ENCODE data around the gene OR10A6. TPM values are rescaled to one million over a fixed set of nuclear protein-coding genes. Genes with fewer than 3 reads are reported as not detected.

OR10A6 gene
- total RNA-seq, 1 experiment from 2014 or later = not detected

DNA sequence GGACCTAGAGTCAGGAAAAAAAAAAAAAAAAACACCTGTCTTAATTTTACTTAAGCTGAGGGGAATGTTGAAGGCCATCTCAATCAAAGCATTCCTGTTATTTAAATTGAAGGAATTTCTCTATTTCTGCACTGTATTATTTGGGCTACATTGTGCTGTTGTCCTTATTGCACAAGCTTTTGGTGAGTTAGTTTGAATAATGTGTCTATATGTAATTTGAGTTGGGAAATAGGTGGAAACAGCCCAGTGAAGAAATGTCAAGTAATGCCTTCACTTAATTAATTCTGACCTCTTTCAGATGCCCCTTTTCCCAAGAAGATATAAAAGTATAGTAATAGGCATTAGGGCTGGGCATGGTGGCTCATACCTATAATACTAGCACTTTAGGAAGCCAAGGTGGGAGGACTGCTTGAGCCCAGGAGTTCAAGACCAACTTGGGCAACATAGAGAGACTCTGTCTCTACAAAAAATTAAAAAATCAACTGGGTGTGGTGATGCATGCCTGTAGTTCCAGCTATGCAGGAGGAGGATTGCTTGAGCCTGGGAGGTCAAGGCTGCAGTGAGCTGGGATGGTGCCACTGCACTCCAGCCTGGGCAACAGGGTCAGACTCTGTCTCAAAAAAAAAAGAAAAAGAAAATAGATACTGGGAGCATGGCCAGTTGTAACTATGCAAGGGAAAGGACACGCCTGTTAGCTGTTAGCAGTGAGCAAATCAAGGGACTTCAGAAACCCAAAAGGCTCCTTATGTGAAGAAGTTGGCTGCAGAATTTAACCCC lies 34.9 kb downstream of the OR10A6 start:
- POLR2A ChIA-PET (ENCODE audit: low non-redundant PET) = no interaction called here
- no TSS peak for BruUV-seq (replicated peaks)
- no peak for TF ChIP-seq EZH2 (IDR thresholded peaks at IDR 0.05; ENCODE audit: borderline replicate concordance, low read depth, low read length, poor library complexity, severe bottlenecking)
- no peak for TF ChIP-seq CTCF (conservative IDR thresholded peaks at IDR 0.05; ENCODE audit: low read depth, low read length)
- CTCF ChIA-PET = no interaction called here
- H3K4me3 ChIP-seq (ENCODE audit: low read depth, low read length, poor library complexity, severe bottlenecking) = no peak overlapping the region
- intact Hi-C loops (cut with micrococcal nuclease; ENCODE audit: unreplicated experiment) = no loop called here
- no peaks in the 10 kb centered on the region for H3K4me1 ChIP-seq (ENCODE audit: insufficient read depth, low read length, poor library complexity, severe bottlenecking)
- H3K36me3 ChIP-seq (ENCODE audit: insufficient read depth, low read length, poor library complexity, severe bottlenecking) = no peaks in the 10 kb centered on the region
- peaks cover 1% of the 10 kb centered on the region for H3K27me3 ChIP-seq (replicated peaks; ENCODE audit: insufficient read depth, low read depth, low read length, poor library complexity)
- no peak overlapping the region for H3K27ac ChIP-seq (ENCODE audit: low read depth, low read length, poor library complexity, severe bottlenecking)
- DNase-seq (ENCODE audit: low spot score) = no peak
- no peaks in the 10 kb centered on the region for H3K9me3 ChIP-seq (ENCODE audit: low read depth, low read length, poor library complexity, severe bottlenecking)

- no peak for DNase-seq (ENCODE audit: low spot score)
- ChIA-PET POLR2A (ENCODE audit: low non-redundant PET) (no interaction called here), CTCF (interaction anchor here (0.7 kb wide), 1 partner anchor 93 kb away, joined by 3 read pairs; the partner anchor contains the start of gene EIF3F)
- intact Hi-C loops (cut with micrococcal nuclease; ENCODE audit: unreplicated experiment) = no loop called here
- H3K27me3 ChIP-seq (replicated peaks; ENCODE audit: insufficient read depth, low read depth, low read length, poor library complexity) = no peaks in the 10 kb centered on the region
- no peaks in the 10 kb centered on the region for H3K9me3 ChIP-seq (ENCODE audit: low read depth, low read length, poor library complexity, severe bottlenecking)
- no peak overlapping the region for H3K27ac ChIP-seq (ENCODE audit: low read depth, low read length, poor library complexity, severe bottlenecking)
- H3K4me1 ChIP-seq (ENCODE audit: insufficient read depth, low read length, poor library complexity, severe bottlenecking) = no peaks in the 10 kb centered on the region
- TF ChIP-seq CTCF (conservative IDR thresholded peaks at IDR 0.05; ENCODE audit: low read depth, low read length) = no peak
- no peak for TF ChIP-seq EZH2 (IDR thresholded peaks at IDR 0.05; ENCODE audit: borderline replicate concordance, low read depth, low read length, poor library complexity, severe bottlenecking)
- H3K36me3 ChIP-seq (ENCODE audit: insufficient read depth, low read length, poor library complexity, severe bottlenecking) = no peaks in the 10 kb centered on the region
- H3K4me3 ChIP-seq (ENCODE audit: low read depth, low read length, poor library complexity, severe bottlenecking) = no peak overlapping the region
- no TSS peak for BruUV-seq (replicated peaks)
Measured at GRCh38 chr11:7894251-7894650, 36.8 kb downstream of the OR10A6 start.

DNA sequence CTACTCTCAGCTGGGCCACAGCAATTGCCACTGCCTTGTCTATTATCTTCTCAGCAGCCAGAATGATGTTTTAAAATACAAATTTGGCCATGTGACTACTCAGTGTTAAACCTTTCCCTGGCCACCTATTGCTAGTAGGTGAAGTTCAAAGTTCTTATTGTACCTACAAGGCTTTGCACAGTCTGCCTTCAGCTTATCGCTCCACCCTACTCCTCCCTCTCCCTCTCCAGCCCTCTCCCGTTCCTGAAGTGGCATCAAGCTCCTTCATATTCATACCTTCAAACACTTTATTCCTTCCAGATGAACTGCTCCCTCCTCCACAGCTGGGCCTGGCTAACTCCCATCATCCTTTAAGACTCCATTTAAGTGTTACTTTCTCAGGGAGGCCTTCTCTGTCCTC lies 37.3 kb downstream of the OR10A6 start:
- Histone ChIP-seq H3K27ac (ENCODE audit: low read depth, low read length, poor library complexity, severe bottlenecking) (no peak overlapping the region), H3K4me3 (ENCODE audit: low read depth, low read length, poor library complexity, severe bottlenecking) (no peak overlapping the region), H3K36me3 (ENCODE audit: insufficient read depth, low read length, poor library complexity, severe bottlenecking) (no peaks in the 10 kb centered on the region), H3K27me3 (replicated peaks; ENCODE audit: insufficient read depth, low read depth, low read length, poor library complexity) (no peaks in the 10 kb centered on the region), H3K9me3 (ENCODE audit: low read depth, low read length, poor library complexity, severe bottlenecking) (no peaks in the 10 kb centered on the region), H3K4me1 (ENCODE audit: insufficient read depth, low read length, poor library complexity, severe bottlenecking) (no peaks in the 10 kb centered on the region)
- POLR2A ChIA-PET (ENCODE audit: low non-redundant PET) = no interaction called here
- CTCF ChIA-PET = interaction anchor here (0.7 kb wide), 1 partner anchor 93 kb away, joined by 3 read pairs; the partner anchor contains the start of gene EIF3F
- intact Hi-C loops (cut with micrococcal nuclease; ENCODE audit: unreplicated experiment) = loop anchor here (1.0 to 2.0 kb wide), 2 partner anchors 93 to 205 kb away; no protein-coding TSS in a partner anchor
- DNase-seq (ENCODE audit: low spot score) = no peak
- no peak for TF ChIP-seq CTCF (conservative IDR thresholded peaks at IDR 0.05; ENCODE audit: low read depth, low read length)
- TF ChIP-seq EZH2 (IDR thresholded peaks at IDR 0.05; ENCODE audit: borderline replicate concordance, low read depth, low read length, poor library complexity, severe bottlenecking) = no peak
- no TSS peak for BruUV-seq (replicated peaks)

All from A673 (cell line).